Stimulated activated naive CD4-positive, alpha-beta T cell treated with Interleukin-2 at 50 U/mL for 16 hours (primary cell): ENCODE data around the gene EEF1AKMT2.

Experiments
- DNase-seq: peaks from one replicate; lab custom pipeline; 2025; lab: John Stamatoyannopoulos, UW

Gene EEF1AKMT2

DNA sequence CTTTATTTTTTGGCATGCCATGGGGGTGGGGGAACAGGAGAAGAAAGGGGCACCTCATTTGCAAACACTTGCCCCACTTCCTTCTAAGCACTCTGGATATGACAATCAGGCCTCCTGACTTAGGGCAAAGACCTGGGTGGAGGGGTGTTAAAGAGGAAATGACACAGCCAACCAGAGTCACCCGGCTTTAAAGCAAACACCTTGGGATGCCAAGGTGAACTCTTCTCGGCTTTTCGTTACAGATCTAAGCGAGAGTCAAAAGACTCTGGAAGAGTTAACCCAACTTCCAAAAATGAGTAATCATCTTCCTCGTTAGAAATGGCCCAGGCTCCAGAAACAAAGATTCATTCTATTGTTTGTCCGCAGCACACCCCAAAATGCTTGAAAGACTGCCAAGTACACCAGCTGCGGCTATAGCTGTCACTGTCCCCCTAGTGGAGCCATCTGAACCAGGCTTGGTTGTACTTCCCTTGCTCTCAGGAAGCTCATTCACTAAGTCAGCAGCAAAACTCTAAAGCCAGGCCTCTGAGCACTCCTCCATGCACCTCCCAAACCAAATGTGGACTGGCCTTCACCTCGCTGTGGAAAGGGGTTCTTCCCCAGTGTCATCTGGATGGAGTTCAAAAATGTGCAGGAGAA is 72.4 kb downstream of the EEF1AKMT2 start:
- peak; percentile 70 for DNase-seq

DNA sequence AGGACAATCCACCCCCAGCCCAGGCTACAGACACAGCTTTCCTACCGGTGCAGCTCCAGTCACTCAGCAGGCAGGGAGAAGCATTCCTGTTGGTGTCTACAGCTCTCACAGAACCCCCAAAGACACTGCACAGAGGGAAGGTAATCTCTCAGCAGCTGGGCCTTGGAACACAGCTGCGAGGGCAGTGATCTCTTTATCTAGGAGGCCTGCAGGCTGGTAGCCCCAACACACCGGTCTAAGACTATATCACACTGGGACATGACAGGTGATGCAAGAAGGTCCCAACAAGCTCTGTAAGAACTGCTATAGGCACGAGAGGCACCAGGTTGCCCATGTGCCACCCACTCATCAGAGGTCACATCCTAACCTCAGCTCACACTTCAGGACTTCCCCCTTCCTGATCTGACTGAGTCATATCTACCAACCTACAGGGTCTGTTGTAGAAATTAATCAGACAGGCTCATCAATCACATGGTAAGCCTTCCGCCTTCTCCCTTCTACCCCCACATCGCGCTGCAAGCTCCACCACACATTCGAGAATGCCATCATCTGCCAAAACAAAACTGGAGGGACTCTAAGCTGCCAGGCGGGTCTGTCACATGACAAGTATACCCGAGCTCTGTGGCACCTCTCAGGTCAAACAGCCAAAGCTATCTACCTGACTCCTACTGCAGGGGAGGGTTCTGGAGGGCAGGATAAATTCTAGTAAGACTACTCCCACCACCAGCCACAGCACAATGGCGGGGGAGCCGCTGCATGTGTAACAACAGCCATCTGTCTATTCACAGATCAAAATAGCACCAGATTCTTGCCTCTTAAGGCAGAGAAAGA is 73.6 kb downstream of the EEF1AKMT2 start:
- peak; percentile 86 for DNase-seq

DNA sequence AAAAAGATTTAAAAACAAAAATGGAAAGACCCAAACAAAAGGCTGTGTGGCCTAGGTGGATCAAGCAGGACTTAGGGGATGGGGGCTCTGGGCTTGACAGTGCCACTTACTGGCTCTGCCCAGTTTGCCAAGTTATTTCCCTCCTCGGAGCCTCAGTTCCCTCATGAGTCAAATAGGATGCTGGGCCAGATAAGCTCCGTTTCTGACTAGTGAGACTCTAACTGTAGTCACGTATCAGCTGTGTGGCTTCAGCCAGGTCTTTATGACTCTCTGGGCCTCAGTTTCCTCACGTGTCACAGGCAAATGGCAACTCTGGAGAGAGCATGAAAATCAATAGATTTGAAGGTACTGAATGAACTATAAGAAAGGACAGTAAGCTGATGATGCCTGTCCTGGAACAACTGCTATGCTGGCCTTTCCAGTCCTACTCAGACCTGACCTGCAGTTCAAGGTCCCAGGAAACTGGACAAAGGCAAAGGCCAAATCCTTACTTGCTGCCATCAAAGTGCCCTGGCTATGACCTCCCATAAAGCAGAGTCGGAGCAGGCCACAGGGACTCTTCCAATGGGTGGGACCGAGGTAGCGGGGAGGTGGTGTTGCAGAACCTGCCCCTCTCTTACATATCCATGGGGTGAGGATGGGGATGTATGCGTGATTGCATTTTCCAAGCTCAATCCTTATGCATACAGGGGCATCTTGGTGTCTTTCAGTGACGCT is 74.5 kb downstream of the EEF1AKMT2 start:
- DNase-seq = no peak

- no peak for DNase-seq
Observed at GRCh38 chr10:124716369-124716768, 75.3 kb downstream of the EEF1AKMT2 start.

DNA sequence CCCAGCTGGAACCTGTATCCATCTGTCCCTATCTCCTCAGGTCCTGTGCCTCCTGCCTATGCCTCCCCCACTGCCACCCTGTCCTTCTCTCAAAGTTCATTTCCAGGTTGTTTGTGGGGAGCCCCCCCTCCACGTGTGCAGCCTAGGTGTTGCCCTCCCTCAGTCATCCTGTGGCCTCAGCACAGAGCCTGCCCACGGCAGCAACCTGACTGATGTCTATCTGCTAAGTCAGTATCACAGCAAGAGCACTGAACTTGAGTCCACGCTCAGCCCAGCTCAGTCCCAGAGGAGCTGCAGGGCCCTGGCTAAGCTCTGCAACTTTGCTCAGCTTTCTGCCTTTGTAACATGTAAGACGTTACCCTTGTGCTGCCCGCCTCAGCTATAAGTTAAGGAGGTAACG is 76.2 kb downstream of the EEF1AKMT2 start:
- no peak for DNase-seq

DNA sequence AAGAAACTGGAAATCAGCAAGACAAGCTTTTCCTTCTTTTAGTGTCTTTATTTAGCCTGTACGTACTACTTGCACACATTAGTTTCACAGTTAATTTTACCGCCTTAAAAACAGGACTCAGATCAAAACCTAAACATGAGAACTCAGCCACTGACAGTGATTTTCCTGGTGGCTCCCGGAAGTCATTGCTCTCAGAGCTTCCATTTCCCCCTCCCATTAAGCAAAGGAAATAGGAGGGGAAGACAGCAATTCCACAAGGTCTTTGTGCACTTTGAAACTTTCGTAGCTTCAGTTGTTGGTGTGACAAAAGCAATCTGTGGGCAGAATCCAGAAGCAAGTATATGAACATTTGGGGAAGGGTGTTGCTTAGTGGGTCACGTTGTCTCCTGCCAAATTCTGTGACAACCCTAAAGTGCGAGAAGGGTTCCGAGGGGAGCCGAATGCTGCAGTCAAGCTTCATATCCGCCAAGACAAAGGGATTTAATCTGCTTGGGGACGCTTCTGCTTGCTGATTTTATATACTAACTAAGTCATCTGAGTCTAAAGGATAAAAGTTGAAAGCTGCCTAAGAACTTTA is 77.9 kb downstream of the EEF1AKMT2 start:
- DNase-seq = no peak

GRCh38 chr10:124712704-124713407 is 78.8 kb downstream of the EEF1AKMT2 start:
- DNase-seq = no peak

DNA sequence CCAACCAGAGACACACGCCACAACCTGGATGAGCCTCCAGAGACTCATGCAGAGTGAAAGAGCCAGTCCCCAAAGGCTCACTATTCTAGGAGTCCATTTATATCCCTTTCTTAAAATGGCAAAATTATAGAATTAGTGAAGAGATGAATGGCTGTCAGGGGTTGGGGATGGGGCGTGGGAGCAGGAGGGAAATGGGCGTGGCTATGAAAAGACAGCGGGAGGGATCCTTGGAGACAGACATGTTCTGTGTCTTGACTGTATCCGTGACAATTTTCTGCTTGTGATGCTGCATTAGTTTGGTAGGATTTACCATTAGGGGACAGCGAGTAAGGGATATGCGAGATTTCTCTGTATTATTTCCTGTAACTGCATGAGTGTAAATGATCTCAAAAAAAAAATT is 80.5 kb downstream of the EEF1AKMT2 start:
- no peak for DNase-seq

- no peak for DNase-seq
Observed at GRCh38 chr10:124710266-124710881, 81.3 kb downstream of the EEF1AKMT2 start.

DNA sequence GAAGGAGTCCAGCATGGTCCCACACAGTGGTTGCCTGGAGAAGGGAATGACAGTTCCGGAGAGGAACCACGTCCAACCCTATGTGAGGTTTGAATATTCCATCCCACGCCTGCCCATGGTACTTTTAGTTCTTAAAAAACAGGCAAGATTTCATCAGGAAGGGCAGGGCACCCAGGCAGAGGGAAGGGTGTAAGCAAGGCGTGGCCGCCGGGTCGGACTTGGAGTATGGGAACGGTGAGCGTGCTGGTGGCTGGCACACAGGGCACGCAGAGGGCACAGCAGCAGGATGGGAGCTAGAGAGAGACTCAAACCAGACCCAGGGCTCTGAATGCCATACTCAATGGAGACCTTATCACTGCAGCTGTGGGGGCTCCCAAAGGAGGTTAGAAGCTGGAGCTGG is 81.8 kb downstream of the EEF1AKMT2 start:
- no peak for DNase-seq

- DNase-seq = no peak
Observed at GRCh38 chr10:124708922-124709520, 82.7 kb downstream of the EEF1AKMT2 start.

GRCh38 chr10:124708246-124708779 is 83.4 kb downstream of the EEF1AKMT2 start:
- DNase-seq = no peak
